IPS-NIHi11 (cell line): ENCODE results near the gene GPATCH8.
"Not testable (repeated sequence)": the region's sequence is repeated elsewhere in the genome, so short reads cannot be mapped to it uniquely, and the experiment has no call there.

Source experiments
- DNase-seq: peaks from one replicate; pipeline ENCODE4 v3.0.0; 2012; ENCODE audit warnings: mixed read lengths, low spot score

GPATCH8 gene

GRCh38 chr17:44527102-44527501, 23.9 kb upstream of the GPATCH8 start:
- DNase-seq, result no peak

- DNase-seq, result no peak
These were observed 20.4 kb upstream of the GPATCH8 start for GRCh38 chr17:44523672-44523972.

GRCh38 chr17:44522883-44523671, 19.9 kb upstream of the GPATCH8 start:
- peak; percentile 74 for DNase-seq

GRCh38 chr17:44518032-44518431, 14.8 kb upstream of the GPATCH8 start:
- no peak for DNase-seq

- peak; percentile 70 for DNase-seq
These were observed 8.3 kb upstream of the GPATCH8 start for GRCh38 chr17:44511241-44512134.

- DNase-seq, result not testable (repeated sequence)
These were observed 3.9 kb upstream of the GPATCH8 start for GRCh38 chr17:44506939-44507604.

GRCh38 chr17:44502598-44503146, 534 bp downstream of the GPATCH8 start:
- DNase-seq, result peak; percentile 19

GRCh38 chr17:44501866-44502375, 1.3 kb downstream of the GPATCH8 start:
- no peak for DNase-seq

- no peak for DNase-seq
These were observed 3.5 kb downstream of the GPATCH8 start for GRCh38 chr17:44499722-44500121.

- DNase-seq, result no peak
These were observed 6.4 kb downstream of the GPATCH8 start for GRCh38 chr17:44496815-44497214.

GRCh38 chr17:44493339-44493738, 9.9 kb downstream of the GPATCH8 start:
- DNase-seq, result no peak

- no peak for DNase-seq
These were observed 10.4 kb downstream of the GPATCH8 start for GRCh38 chr17:44492706-44493272.

GRCh38 chr17:44489581-44489980, 13.6 kb downstream of the GPATCH8 start:
- DNase-seq, result no peak

GRCh38 chr17:44487170-44487569, 16.0 kb downstream of the GPATCH8 start:
- no peak for DNase-seq

GRCh38 chr17:44473367-44473766, 29.8 kb downstream of the GPATCH8 start:
- no peak for DNase-seq

GRCh38 chr17:44469676-44470075, 33.5 kb downstream of the GPATCH8 start:
- no peak for DNase-seq

GRCh38 chr17:44467108-44467507, 36.1 kb downstream of the GPATCH8 start:
- no peak for DNase-seq

- DNase-seq, result no peak
These were observed 36.9 kb downstream of the GPATCH8 start for GRCh38 chr17:44466339-44466738.

GRCh38 chr17:44465897-44466296, 37.3 kb downstream of the GPATCH8 start:
- DNase-seq, result no peak

GRCh38 chr17:44465276-44465675, 37.9 kb downstream of the GPATCH8 start:
- DNase-seq, result no peak

- no peak for DNase-seq
These were observed 39.2 kb downstream of the GPATCH8 start for GRCh38 chr17:44464037-44464436.

GRCh38 chr17:44451832-44452231, 51.4 kb downstream of the GPATCH8 start:
- no peak for DNase-seq
